B cell (primary cell): ENCODE results near the gene CERS6. TPM values are rescaled to one million over a fixed set of nuclear protein-coding genes. Genes with fewer than 3 reads are reported as not detected.
"Not testable (repeated sequence)": the region's sequence is repeated elsewhere in the genome, so short reads cannot be mapped to it uniquely, and the experiment has no call there.

ENCODE experiments used
- ATAC-seq: fragments of 200-7000 bp; cut with Tn5 transposase; one replicate; pipeline ENCODE4 v1.10.0; 2021; ENCODE audit warnings: low read depth, mild to moderate bottlenecking, moderate number of reproducible peaks, moderate library complexity
- CTCF ChIA-PET: fragments of 350-600 bp; sonication (Branson Sonifier 250); formaldehyde crosslinking; loops from one replicate; lab custom pipeline; 2021; ENCODE audit warnings: antibody characterized with exemption, inconsistent platforms; lab: Charles Lee
- POLR2A ChIA-PET: fragments of 350-600 bp; sonication (Branson Sonifier 250); formaldehyde crosslinking; loops from one replicate; lab custom pipeline; 2021; ENCODE audit warnings: antibody characterized with exemption; lab: Charles Lee
- DNase-seq: peaks from one replicate; pipeline ENCODE4 v3.0.0; 2013
- H2AFZ ChIP-seq: 2 replicates; pipeline ENCODE4 v1.6.1; 2012; ENCODE audit warnings: mild to moderate bottlenecking, low read depth, low read length; ENCODE audit not compliant: insufficient read depth, poor library complexity, severe bottlenecking
- H3K27ac ChIP-seq, 2 donors: 1 replicate in 1 of 2; 2 replicates in 1 of 2; pipeline ENCODE4 v1.5.1; 2012 to 2013; ENCODE audit warnings: low read length in 2 of 2, mild to moderate bottlenecking in 2 of 2, moderate library complexity in 1 of 2
- H3K27me3 ChIP-seq, 4 experiments: fragments of 200-600 bp in 1 of 4; sonication (generic) in 1 of 4; replicated peaks in 1 of 4; 1 replicate in 2 of 4; 2 replicates in 2 of 4; pipeline versions ENCODE4 v1.6.1 to v1.7.0; 2013 to 2016; ENCODE audit warnings: low read length in 3 of 4, mild to moderate bottlenecking in 2 of 4, mixed read lengths in 1 of 4, moderate library complexity in 1 of 4; ENCODE audit not compliant: insufficient read depth in 4 of 4, control insufficient read depth in 3 of 4; ENCODE audit errors: control extremely low read depth in 1 of 4
- H3K36me3 ChIP-seq, 2 experiments: replicated peaks in 1 of 2; 1 replicate in 1 of 2; 2 replicates in 1 of 2; pipeline versions ENCODE4 v1.6.1 to v1.7.1; 2013; ENCODE audit warnings: low read length in 1 of 2; ENCODE audit not compliant: insufficient read depth in 2 of 2, control insufficient read depth in 1 of 2; ENCODE audit errors: control extremely low read depth in 1 of 2, extremely low read depth in 1 of 2
- H3K4me1 ChIP-seq, 2 donors: fragments of 200-600 bp in 1 of 2; sonication (generic) in 1 of 2; 1 replicate in 1 of 2; 2 replicates in 1 of 2; pipeline versions ENCODE4 v1.5.1 to v1.6.1; 2013 to 2017; ENCODE audit warnings: low read length in 2 of 2; ENCODE audit not compliant: control insufficient read depth in 2 of 2, insufficient read depth in 2 of 2
- H3K4me2 ChIP-seq: replicated peaks from 2 replicates; pipeline ENCODE3; 2012; ENCODE audit warnings: mild to moderate bottlenecking, low read depth, low read length; ENCODE audit not compliant: poor library complexity, severe bottlenecking
- H3K4me3 ChIP-seq, 5 experiments: fragments of 200-600 bp in 1 of 5; sonication (generic) in 1 of 5; 1 replicate in 3 of 5; 2 replicates in 2 of 5; pipeline versions ENCODE4 v1.5.1 to v1.7.0; 2011 to 2016; ENCODE audit warnings: low read length in 4 of 5, mild to moderate bottlenecking in 4 of 5, low read depth in 2 of 5, control low read depth in 1 of 5, moderate library complexity in 1 of 5; ENCODE audit not compliant: insufficient read depth in 1 of 5; ENCODE audit errors: control extremely low read depth in 1 of 5, extremely low read depth in 1 of 5
- H3K79me2 ChIP-seq: fragments of 200-600 bp; sonication (generic); one replicate; pipeline ENCODE4 v1.6.0; 2016; ENCODE audit warnings: low read length; ENCODE audit not compliant: control insufficient read depth, insufficient read depth
- H3K9ac ChIP-seq: fragments of 200-600 bp; sonication (generic); 2 replicates; pipeline ENCODE4 v1.6.1; 2017; ENCODE audit warnings: mild to moderate bottlenecking, low read length, moderate library complexity
- H3K9me3 ChIP-seq, 3 donors: one replicate each; pipeline versions ENCODE4 v1.6.1 to v1.7.1; 2013; ENCODE audit warnings: low read length in 2 of 3; ENCODE audit not compliant: control insufficient read depth in 2 of 3, insufficient read depth in 1 of 3; ENCODE audit errors: control extremely low read depth in 1 of 3
- H4K20me1 ChIP-seq: 2 replicates; pipeline ENCODE4 v1.6.0; 2012; ENCODE audit warnings: mild to moderate bottlenecking, low read length; ENCODE audit not compliant: insufficient read depth, control insufficient read depth, poor library complexity, severe bottlenecking
- H3K27ac Mint-ChIP-seq: one replicate; pipeline ENCODE4 v1.8.0; 2021; ENCODE audit warnings: mixed read lengths
- H3K27me3 Mint-ChIP-seq: one replicate; pipeline ENCODE4 v1.8.0; 2021; ENCODE audit warnings: mixed read lengths
- H3K4me1 Mint-ChIP-seq: one replicate; pipeline ENCODE4 v1.8.0; 2021; ENCODE audit warnings: mixed read lengths
- H3K4me3 Mint-ChIP-seq: one replicate; pipeline ENCODE4 v1.8.0; 2021; ENCODE audit warnings: mixed read lengths
- H3K9me3 Mint-ChIP-seq: one replicate; pipeline ENCODE4 v1.8.0; 2022; ENCODE audit warnings: mixed read lengths; ENCODE audit not compliant: insufficient read depth
- EZH2 ChIP-seq: IDR thresholded peaks from 2 replicates; pipeline ENCODE4 v1.6.1; 2012; ENCODE audit warnings: borderline replicate concordance, low read depth, mild to moderate bottlenecking, moderate library complexity, low read length; ENCODE audit not compliant: insufficient read depth, poor library complexity, severe bottlenecking
- WGBS: methylation state at CpG from one replicate; pipeline ENCODE4 v1.1.5; 2013; ENCODE audit warnings: missing lambda C conversion rate; ENCODE audit not compliant: insufficient coverage; 5-methylcytosine and 5-hydroxymethylcytosine counted together
- intact Hi-C: fragments of 100-400 bp; cut with micrococcal nuclease; formaldehyde crosslinking; loops from one replicate; pipeline ENCODE4 v1.10.0; 2022
- polyA plus RNA-seq: library from polyadenylated mRNA; depleted of rRNA; stranded (reverse); fragments of >200 nt; gene quantifications from 2 replicates; pipeline ENCODE4 v1.2.3, GENCODE V29; 2012
- total RNA-seq, 2 donors: library from RNA; stranded (reverse); fragments of 120-200 nt in 1 of 2; gene quantifications; 1 replicate in 1 of 2; 2 replicates in 1 of 2; pipeline versions ENCODE4 v1.2.3 to v1.2.4, GENCODE V29; 2013 to 2022
- TF ChIP-seq, protein P1 (sequence below): fragments of 200-600 bp; IDR thresholded peaks from one replicate; pipeline ENCODE4 v1.8.0; 2022; ENCODE audit warnings: antibody characterized with exemption, mild to moderate bottlenecking

The CERS6 gene
- total and polyA plus RNA-seq, 2 donors (not counting 1 experiment from before 2014, with no cell fraction given): 2.2 to 5.5 TPM

DNA sequence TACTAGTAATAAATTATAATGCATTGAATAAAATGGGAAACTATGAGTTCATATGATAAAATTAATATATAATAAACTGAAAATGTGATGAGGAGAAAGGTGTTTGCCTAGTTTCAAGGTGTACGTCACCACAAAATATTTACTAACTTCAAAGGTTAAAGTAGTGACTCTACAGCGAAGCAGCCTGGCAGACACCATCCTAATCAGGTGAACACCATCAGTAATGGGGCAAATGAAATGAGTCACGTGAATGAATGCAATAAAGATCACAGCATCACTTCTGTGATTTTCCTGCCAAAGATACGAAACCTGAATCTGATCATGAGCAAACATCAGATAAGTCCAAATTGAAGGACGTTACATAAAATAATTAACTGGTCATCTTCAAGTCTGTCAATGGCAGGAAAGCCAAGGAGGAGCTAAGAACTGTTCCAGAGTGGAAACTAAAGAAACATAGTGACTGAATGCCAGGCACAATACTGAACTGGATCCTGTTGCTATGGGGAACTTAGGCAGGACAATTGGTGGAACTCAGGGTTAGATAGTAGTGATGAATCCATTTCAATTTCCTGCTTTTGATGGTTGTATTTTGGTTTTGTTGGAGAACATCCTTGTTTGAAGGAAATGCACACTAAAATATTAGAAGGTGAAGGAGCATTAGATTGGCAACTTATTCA lies 334.3 kb downstream of the CERS6 start:
- no peaks in the 10 kb centered on the region for H3K9me3 ChIP-seq
- Mint-ChIP-seq H3K4me3 (no peak overlapping the region), H3K27me3 (no peaks in the 10 kb centered on the region), H3K4me1 (no peaks in the 10 kb centered on the region), H3K27ac (no peak overlapping the region), H3K9me3 (no peaks in the 10 kb centered on the region)
- H3K27ac ChIP-seq: no peak overlapping the region
- no peak overlapping the region for H3K4me3 ChIP-seq
- no peak overlapping the region for H3K4me2 ChIP-seq
- no peaks in the 10 kb centered on the region for H3K4me1 ChIP-seq
- H4K20me1 ChIP-seq: no peaks in the 10 kb centered on the region
- H3K27me3 ChIP-seq: peaks cover 0 to 2% (median 0%) of the 10 kb centered on the region in 4 experiments
- no peak overlapping the region for H3K9ac ChIP-seq
- no peaks in the 10 kb centered on the region for H3K36me3 ChIP-seq
- H2AFZ ChIP-seq: no peak overlapping the region
- POLR2A ChIA-PET: no interaction called here
- TF ChIP-seq, protein P1, sequence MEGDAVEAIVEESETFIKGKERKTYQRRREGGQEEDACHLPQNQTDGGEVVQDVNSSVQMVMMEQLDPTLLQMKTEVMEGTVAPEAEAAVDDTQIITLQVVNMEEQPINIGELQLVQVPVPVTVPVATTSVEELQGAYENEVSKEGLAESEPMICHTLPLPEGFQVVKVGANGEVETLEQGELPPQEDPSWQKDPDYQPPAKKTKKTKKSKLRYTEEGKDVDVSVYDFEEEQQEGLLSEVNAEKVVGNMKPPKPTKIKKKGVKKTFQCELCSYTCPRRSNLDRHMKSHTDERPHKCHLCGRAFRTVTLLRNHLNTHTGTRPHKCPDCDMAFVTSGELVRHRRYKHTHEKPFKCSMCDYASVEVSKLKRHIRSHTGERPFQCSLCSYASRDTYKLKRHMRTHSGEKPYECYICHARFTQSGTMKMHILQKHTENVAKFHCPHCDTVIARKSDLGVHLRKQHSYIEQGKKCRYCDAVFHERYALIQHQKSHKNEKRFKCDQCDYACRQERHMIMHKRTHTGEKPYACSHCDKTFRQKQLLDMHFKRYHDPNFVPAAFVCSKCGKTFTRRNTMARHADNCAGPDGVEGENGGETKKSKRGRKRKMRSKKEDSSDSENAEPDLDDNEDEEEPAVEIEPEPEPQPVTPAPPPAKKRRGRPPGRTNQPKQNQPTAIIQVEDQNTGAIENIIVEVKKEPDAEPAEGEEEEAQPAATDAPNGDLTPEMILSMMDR: no peak
- no peak for TF ChIP-seq EZH2
- CTCF ChIA-PET: no interaction called here
- no peaks in the 10 kb centered on the region for H3K79me2 ChIP-seq
- WGBS: 100% methylated on average over 2 of the region's 5 CpGs
- DNase-seq (no peak), ATAC-seq (no peak)
- intact Hi-C loops: no loop called here

DNA sequence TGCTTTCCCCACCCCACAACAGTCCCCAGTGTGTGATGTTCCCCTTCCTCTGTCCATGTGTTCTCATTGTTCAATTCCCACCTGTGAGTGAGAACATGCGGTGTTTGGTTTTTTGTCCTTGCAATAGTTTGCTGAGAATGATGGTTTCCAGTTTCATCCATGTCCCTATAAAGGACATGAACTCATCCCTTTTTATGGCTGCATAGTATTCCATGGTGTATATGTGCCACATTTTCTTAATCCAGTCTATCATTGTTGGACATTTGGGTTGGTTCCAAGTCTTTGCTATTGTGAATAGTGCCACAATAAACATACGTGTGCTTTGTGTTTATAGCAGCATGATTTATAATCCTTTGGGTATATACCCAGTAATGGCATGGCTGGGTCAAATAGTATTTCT lies 335.1 kb downstream of the CERS6 start:
- H3K27me3 ChIP-seq, H3K9me3 ChIP-seq, H3K4me3 ChIP-seq, H3K27ac ChIP-seq, H3K4me3 Mint-ChIP-seq, POLR2A ChIA-PET, H2AFZ ChIP-seq, CTCF ChIA-PET, DNase-seq, ATAC-seq, intact Hi-C loops, H3K9me3 Mint-ChIP-seq, H3K27ac Mint-ChIP-seq, H3K9ac ChIP-seq, H3K36me3 ChIP-seq, H3K27me3 Mint-ChIP-seq, H3K4me1 ChIP-seq, H3K79me2 ChIP-seq, H3K4me1 Mint-ChIP-seq, H3K4me2 ChIP-seq, H4K20me1 ChIP-seq: not testable (repeated sequence)
- no CpG with 5 or more reads among the region's 2 CpGs for WGBS
